ENCODE measurements around the gene SPATA2L.
A peak's percentile ranks its signal among the peaks of the same experiment; 100 is the strongest.

Gene SPATA2L

GRCh38 chr16:89727406-89728120 is 26.1 kb upstream of the SPATA2L start:
- DNase-seq, result no peak

DNA sequence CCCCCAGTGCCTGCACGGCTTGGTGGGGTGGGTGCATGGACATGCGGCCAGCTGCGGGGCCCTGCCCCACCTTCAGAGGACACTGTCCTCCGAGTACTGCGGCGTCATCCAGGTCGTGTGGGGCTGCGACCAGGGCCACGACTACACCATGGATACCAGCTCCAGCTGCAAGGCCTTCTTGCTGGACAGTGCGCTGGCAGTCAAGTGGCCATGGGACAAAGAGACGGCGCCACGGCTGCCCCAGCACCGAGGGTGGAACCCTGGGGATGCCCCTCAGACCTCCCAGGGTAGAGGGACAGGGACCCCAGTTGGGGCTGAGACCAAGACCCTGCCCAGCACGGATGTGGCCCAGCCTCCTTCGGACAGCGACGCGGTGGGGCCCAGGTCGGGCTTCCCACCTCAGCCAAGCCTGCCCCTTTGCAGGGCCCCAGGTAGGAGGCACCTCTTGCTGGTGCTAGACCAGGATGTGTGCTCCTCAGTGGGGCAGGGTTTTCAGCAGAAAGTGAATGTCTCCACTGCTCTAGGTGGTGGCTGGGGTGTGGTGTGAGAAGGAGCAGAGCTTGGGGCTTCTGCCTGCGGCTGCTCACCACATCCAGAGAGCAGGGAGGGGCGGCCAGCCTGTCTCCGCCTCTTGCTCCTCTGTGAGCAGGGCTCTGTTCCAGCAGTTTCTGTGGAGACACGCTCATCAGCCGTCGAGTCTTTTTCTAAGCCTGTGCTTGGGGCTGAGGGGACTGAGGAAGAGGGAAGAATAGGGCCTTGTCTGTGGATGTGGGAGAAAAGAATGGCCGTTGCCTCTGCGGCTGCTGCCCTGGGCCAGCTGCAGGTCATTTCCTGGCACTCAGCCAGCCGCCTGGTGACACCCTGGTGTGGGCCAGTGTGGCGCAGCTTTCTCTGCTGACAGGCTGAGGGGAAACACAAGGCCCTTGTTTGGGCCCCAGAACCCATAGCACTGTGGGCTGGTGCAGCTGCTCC is 22.1 kb upstream of the SPATA2L start:
- no peak for DNase-seq

DNA sequence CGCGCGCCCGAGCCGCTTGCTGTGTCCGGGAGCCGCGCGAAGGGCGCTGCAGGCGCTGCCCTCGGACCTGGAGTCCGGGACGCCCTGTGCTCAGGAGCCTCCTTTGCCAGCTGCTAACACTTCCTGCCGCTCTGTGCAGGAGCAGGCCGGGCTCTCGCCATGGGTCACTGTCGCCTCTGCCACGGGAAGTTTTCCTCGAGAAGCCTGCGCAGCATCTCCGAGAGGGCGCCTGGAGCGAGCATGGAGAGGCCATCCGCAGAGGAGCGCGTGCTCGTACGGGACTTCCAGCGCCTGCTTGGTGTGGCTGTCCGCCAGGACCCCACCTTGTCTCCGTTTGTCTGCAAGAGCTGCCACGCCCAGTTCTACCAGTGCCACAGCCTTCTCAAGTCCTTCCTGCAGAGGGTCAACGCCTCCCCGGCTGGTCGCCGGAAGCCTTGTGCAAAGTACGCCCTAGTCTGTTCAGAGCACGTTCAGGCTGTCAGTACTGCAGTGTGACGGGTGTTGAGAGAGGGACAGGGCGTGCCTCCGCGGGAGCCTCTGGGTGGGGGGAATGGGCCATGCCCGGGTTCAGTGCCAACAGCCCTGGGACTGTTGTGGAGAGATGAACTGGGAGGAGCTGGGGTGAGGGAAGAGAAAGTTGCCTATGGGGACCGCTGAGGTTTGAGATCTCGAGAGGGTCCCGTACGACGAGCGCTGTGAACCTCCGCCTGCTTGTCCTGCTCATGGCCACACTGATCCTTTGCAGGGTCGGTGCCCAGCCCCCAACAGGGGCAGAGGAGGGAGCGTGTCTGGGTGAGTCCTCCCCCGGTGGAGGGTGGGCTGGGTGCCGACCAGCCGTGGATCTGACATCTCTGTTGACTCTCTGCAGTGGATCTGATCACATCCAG is 21.1 kb upstream of the SPATA2L start:
- DNase-seq, result no peak

- no peak for DNase-seq
Observed at GRCh38 chr16:89721546-89722391, 20.3 kb upstream of the SPATA2L start.

DNA sequence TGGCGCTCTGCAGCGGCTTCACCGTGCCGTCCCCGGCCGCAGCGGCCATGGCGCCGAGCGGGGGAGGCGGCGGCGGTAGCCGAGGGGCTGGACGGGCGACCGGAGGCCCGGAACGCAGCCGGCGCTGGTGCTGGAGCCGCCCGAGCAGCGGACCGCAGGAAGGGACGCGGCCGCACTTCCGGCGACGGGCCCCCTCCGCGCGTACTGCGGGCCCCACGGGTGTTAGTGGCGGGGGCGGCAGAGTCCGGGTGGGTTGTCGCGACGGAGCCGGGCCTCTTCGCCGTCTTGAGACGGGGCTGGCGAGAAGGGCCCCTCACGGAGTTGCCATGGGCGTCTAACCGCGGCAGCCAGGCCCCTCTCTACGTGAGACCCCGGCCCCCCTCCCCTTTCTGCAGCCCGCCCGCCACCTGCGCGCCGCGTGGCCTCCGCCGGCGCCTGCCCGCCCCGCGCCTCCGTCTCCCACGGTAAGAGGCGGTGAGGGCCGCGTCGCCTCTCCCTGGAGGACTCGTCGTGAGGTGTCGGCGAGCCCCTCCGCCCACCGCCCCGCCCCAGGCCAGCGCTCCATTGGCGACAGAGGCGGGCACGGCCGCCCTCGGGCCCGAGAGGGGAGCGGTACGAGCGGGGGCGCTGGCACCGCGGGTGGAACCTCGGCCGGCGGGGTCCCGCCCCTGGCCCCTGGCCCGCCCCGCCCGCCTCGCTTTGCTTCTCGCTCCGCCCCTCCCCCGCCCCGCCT is 19.5 kb upstream of the SPATA2L start, which contains the start of the genes VPS9D1 and ZNF276:
TSS of gene VPS9D1 (minus strand) at position 86 of the 733 bp plus-strand sequence. CDS start at position 49, 37 bp downstream.
TSS of gene ZNF276 (plus strand) at position 725 of the 733 bp plus-strand sequence. CDS start 104 bp downstream, outside the sequence.
- peak; percentile 71 for DNase-seq

DNA sequence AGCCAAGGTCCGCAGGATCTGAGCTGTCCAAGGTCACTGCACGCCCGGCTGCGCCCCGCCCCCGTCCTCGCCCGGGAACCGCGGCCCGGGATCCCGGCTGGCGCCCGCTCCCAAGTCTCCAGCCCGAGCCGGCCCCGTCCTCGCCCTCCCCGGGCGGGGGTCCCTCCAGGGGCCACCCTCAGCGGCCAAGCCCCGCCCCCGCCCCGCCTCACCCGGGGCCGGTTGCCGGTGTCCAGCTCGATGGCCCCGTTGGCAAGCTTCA is 19.0 kb upstream of the SPATA2L start:
- DNase-seq, result no peak

GRCh38 chr16:89717688-89718505 is 16.4 kb upstream of the SPATA2L start:
- DNase-seq, result no peak

DNA sequence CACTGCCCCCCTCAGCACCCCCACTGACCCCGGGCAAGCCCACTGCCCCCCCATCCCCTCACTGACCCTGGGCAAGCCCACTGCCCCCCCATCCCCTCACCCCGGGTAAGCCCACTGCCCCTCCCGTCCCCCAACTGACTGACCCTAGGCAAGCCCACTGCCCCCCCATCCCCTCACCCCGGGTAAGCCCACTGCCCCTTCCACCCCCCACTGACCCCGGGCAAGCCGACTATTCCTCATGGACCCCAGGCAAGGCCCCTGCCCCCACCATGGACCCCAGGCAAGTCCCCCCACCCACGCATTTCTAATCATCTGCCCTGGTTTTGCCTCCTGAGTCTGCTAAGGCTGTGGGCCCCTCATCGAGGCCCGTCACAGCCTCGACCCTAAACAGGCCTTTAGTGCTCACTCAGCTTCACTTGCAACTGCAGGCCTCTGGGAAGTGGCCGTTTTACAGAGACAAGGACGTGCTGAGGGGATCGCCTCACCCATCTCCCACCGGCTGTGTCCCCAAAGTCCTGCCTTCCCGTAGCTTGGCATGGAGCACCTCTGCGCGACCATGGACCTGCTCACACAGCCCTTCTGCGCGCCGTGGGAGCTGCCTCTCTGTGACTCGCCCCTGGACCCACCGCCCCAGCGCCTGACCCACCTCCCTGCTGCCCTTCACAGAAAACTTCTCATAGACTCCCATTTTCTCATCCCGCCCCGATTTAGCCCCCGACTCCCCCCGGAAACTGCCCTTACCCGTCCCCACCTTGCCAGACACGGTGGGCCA is 15.6 kb upstream of the SPATA2L start:
- no peak for DNase-seq

GRCh38 chr16:89716493-89716892 is 15.0 kb upstream of the SPATA2L start:
- DNase-seq, result no peak

- no peak for DNase-seq
Observed at GRCh38 chr16:89712274-89712781, 10.8 kb upstream of the SPATA2L start.

DNA sequence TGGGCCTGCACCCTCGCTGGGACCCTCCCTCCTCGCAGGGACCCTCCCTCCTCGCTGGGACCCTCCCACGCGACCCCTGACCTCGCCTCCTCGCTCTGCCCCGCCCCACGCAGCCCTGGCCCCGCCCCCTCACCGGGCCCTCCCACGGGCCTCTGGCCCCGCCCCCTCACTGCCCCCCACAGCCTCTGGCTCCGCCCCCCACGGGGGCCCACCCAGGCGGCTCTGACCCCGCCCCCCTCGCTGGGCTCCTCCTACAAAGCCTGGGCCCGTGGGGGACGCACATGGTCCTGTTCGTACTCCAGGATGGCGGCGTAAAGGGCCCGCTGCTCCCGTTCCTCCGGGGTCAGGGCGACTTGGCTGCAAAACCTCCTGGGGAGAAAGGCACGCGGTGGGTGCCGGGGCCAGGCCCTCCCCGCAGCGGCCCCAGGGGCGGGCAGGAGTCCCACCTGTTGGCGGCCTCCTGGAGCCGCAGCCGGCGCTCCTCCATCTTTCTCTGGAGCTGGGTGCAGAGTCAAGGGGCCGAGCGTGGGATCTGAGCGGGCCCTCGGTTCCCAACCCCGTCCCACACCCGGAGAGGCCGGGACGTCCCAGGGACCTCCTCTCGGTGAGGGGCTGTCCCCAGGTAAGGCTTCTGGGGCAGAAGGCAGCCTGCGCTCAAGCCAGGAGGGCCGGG is 10.2 kb upstream of the SPATA2L start:
- peak; percentile 36 for DNase-seq

- DNase-seq, result no peak
Observed at GRCh38 chr16:89710709-89711564, 9.4 kb upstream of the SPATA2L start.

GRCh38 chr16:89709716-89710432 is 8.4 kb upstream of the SPATA2L start:
- DNase-seq, result no peak

DNA sequence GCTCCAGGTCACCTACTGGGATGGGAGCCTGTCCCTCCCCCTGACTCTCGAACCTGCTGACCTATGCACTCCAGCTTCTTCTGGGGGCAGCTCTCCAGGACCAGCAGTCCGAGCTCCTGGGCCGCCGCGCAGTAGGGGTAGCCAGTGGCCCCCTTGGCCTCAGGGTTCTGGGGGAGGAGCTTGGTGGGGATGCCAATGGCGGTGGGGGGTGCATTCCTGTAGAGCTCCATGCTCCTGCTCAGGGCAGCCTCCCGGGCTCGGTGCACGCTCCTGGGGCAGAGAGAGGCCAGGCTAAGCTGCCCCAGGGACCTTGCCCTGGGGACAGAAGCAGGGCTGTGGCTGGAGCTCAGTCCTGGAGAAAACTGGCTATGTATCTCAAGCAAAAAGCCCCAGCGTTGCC is 7.7 kb upstream of the SPATA2L start:
- DNase-seq, result no peak

DNA sequence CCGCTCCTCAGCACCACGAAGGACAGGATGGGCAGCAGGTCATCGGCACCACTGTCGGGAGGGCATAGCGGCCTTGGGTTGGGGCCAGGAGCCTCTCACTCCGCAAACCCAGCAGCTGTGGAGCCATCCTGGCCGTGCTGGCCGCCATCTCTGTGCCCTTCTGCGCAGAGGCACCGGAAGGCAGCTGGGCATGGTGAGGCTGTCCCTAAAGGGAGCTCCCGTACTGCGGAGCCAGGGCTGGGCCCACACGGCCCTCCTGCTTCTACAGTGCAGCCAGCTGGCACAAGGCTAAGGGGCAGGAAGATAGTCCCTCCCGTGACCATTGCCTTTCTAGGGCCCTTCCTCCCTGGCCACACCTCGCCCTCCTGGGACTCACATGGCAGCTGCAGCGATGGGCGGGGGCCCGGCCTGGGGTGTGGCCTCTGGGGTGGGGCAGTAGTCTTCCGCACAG is 7.0 kb upstream of the SPATA2L start:
- no peak for DNase-seq

- no peak for DNase-seq
Observed at GRCh38 chr16:89707695-89708094, 6.2 kb upstream of the SPATA2L start.
